GM18511 (cell line): Measurements from ENCODE around the gene EXOC3.
A peak's percentile ranks its signal among the peaks of the same experiment; 100 is the strongest.

Source experiments
- ATAC-seq: cut with Tn5 transposase; IDR thresholded peaks from one replicate; pipeline ENCODE4 v1.9.1; 2021; ENCODE audit warnings: mild to moderate bottlenecking, moderate library complexity; ENCODE audit not compliant: unreplicated experiment

EXOC3 gene

DNA sequence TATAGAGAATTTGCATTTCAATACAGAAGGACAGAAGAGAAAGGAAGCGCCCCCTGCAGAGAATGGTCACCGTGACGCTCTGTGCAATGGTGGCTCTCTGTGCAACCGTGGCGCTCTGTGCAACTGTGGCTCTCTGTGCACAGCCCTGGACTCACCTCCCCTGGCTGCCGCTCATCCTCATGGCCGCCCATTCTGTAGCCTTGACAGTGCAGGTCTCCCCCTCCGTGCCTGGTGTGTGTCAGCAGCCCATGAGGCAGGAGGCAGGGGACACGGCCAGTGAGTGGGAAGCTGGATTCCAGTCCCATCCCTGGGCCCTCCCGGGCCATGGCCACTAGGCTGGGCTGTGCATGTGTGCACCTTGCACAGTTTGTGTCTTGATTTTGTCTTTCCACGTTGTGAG is 12.0 kb downstream of the EXOC3 start:
- ATAC-seq: no peak

- ATAC-seq: no peak
These were observed 12.8 kb downstream of the EXOC3 start for GRCh38 chr5:455806-456205.

- no peak for ATAC-seq
These were observed 13.6 kb downstream of the EXOC3 start for GRCh38 chr5:456351-457194.

DNA sequence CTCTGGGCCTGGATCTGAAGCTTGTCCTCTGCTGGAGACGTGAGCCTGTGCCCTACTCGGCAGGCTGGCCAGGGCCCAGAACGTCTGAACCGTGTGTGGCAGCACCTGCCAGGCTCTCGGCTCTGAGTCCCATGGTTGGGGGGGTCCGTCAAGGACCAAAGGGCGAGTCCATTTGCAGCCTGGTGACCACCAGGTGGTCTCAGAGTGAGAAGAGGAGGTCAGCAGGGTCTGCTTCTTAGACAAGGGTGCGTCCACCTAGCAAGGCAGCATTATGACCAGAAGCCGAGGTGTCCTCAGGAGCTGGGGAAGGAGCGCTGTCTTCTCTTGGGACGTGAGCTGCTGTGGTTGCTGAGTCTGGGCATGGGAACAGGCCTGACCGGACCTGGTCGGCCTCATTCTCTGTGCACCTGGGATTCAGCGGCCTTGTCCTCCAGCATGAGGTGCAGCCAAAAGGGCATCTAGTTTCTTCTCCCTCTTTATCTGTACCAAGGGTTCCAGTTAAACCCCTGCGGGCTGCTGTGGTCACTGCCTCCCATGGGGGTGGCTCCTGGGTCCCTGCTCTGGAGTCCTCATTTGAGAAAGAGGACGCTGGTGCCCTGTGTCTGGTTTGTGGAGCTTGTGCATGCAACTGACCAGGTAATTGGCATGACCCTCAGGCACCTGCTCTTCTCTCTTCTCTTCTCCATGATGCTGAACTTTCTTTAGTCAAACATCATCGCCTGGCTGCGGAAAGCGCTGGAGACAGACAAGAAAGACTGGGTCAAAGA is 14.4 kb downstream of the EXOC3 start:
- no peak for ATAC-seq

DNA sequence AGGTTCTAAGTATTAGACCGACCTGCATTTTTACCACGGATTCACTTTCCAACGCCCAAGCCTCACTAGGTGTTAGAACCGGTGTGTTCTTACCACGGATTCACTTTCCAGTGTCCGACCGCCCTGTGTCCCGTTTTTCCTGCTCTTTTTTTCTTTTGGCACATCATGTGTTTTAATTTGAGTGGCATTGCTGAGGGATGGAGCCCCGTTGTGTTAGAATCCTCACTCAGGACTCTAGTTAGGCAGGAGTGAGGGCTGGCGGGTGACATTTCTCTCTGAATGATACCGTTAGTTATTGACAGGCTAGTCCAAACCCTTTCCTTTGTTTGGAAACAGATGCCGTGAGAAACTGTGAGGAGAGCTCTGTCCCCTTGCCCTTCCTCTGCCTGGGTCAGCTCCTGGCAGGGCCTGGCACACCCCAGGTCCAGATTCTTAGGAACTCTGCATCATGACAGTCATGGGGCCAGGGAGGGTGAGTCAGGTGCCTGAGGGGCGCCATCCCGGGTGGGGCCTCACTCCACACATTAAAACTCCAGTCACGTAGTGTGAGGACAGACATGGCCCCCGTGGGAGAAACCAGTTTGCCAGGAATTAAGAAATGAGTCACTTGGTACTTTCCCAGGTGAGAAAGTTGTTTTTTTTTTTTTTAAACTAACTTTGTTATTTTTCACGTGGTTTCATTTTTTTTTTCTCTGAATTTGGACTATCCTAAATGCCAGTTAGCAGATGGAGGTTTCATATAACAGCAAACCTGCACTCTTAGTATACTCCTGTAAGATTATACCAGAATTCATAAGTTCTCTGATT is 15.8 kb downstream of the EXOC3 start:
- ATAC-seq: peak; percentile 77

DNA sequence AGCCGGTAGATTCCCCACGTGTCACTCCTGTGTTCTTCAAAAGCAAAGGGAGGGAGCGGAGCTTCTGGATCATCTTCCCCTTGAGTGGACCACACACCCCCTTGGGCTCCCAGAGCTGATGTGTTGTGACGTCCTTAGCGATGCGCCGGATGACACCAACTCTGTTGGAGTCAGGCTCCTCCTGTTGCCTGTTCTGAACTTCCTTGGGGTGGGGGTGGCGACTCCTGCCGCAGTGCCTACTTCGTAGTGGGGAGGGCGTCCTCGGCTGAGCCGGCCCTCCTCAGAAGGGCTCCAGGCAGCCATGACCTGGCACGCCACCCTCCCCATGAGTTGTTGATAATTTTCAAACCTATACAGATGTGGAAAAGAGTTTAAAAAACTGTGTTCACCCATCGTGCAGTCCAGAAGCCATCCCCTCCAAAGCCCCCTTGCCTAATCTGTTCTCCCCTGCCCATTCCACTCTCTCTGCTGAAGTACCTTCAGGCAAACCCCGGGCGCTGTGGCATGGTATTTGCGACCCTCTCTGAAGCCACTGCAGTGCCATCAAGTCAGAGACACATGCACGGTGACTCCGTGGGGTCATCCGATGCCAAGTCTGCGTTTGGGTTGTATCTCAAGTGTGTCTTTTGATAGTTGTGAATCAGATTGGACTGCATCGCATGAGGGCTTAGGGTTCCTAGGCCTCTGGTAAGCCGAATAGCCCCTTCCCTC is 16.7 kb downstream of the EXOC3 start:
- no peak for ATAC-seq

DNA sequence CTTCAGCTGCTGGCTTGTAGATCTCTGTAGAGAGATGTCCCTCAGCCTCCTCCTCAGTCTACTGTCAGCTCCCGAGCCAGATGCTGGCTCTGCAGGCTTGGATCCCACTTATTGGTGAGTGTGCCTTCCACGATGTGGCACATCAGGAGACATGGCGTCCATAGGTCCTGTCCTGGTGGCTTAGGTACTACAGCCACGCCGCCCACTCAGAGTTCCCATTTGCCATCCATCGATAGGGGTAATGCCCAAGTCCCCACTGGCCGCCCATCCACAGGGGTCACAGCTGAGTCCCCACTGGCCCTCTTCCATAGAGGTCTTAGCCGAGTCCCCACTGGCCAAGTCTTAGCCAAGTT is 17.3 kb downstream of the EXOC3 start:
- ATAC-seq: no peak

- ATAC-seq: no peak
These were observed 19.1 kb downstream of the EXOC3 start for GRCh38 chr5:462051-462481.

DNA sequence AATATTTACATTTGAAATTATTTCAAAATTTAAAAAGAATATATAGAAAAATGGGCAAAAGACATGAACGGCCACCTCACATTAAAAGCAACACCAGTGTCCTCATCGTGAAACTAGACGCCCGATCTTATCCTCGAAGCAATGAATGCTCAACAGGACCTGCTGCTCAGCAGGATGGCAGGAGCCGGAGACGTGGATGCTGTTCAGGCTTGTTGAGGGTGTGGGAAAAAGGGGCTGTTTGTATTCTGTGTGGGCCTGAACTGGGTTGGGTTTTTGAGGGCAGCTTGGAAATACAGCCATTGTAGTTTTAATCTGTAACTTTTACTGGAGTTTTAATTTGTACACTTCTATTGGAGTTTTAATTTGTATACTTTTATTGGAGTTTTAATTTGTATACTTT is 20.3 kb downstream of the EXOC3 start:
- ATAC-seq: no peak

- ATAC-seq: peak; percentile 54
These were observed 21.0 kb downstream of the EXOC3 start for GRCh38 chr5:463952-464351.

DNA sequence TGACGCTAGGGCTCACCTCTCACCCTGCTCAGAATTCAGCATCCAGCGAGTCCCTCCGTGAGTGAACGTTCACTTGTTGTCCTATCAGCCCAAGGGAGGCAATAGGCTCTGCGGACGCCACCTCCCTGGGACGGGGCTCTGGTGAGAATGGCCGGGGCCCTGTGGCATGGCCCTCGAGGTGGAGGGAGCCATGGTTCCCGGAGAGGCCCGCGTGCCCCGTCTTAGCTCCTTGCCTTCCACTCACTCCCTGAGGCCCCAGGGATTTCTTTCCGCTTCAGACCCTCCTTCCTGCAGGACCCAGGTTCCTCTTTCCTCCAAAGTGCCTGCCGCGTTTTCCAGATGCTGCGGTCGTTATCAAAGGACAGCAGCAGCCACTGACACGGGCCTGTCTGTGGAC is 21.5 kb downstream of the EXOC3 start:
- ATAC-seq: no peak

GRCh38 chr5:464843-465590 is 22.0 kb downstream of the EXOC3 start:
- no peak for ATAC-seq

DNA sequence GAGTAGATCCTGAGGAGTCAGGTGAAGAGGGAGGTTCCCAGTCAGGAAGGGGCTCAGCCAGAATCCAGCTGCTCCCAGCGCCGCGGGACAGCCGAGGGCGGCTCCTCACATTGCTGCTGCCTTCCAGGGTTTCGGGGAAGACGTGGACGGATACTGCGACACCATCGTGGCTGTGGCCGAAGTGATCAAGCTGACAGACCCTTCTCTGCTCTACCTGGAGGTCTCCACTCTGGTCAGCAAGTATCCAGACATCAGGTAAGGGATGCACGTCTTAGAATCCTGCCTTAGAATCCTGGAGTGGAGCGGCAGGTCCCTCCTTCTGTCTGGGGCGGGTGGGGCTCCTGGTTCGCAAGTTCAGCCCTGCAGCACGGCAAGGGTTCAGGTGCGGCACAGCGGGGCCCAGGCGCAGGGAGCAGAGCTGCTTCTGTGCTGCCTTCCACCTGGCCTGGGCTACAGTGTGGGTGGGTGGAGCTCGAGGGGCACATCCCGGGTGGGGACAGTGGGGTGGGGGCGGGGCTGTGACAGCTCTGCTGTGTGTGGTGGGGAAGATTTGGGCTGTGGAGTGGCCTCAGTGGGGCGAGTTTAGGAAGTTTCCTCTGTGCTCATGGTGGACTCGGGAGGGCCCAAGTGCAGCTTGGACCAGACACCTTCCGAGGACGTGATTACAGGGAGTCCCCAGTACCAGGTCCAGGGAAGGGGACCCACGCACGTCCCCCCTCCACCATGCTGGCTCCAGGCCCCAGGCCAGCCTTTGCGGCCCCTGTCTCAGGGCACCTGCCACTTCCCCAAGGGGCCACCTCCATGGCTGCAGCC is 22.8 kb downstream of the EXOC3 start:
- ATAC-seq: no peak

DNA sequence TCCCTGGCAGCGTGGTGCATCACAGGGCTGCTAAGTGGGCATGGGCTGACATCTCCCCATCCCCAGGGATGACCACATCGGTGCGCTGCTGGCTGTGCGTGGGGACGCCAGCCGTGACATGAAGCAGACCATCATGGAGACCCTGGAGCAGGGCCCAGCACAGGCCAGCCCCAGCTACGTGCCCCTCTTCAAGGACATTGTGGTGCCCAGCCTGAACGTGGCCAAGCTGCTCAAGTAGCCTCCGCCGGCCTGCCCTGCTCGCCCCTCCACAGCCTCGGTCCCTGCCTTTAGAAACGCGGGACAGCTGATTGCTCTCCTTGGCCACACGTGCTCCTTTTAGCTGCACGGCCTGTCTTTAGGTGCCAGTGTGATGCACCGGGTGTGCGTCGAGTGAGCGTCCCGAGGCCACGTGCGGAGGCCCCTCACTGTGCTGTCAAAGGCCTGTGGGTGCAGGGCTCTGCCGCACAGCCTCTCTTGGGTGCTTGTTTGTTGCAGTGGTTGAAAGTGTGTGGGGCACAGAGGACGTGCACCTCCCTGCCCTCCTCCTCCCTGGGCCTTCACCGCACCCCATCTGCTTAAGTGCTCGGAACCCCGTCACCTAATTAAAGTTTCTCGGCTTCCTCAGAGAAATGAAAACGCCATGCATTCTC is 23.8 kb downstream of the EXOC3 start:
- ATAC-seq: no peak

GRCh38 chr5:468401-468800 is 25.4 kb downstream of the EXOC3 start:
- ATAC-seq: no peak

GRCh38 chr5:469752-470483 is 26.9 kb downstream of the EXOC3 start:
- ATAC-seq: no peak

DNA sequence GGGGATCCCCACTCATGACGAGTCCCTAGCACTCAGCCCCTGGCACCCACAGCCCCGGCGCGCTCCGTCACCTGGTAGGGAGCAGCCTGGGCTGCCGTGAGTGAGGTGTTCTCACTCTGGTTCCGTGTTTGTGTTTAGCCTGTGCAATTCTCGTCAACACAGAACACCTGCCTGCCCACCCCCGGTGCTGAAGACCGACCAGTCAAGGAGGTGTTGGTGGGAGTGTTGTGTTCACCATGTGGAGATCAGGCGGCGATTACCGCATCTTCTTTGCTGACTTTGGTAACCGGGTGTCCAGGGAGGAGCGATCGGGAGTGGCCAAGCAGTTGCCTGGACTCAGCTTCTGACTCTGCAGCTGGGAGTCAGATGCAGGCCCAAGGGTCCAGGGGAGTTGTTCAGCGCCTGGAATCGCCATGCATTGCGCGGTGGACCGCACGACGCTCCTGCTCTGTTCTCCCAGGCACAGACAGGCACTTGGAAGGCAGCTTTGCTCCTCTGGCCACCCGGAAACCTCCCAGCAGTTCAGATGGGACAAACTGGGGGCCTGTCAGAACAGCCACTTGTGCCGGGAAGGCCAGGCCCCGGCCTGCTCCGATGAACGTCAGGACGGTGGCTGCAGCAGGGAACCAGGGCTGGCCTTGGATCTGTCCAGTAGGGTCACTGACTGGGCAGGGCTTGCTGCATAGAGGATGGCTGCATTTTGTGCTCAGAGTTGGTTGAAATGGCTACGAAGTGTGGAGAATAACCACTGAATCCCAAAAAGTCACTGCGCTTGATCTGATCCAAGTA is 28.2 kb downstream of the EXOC3 start:
- no peak for ATAC-seq

GRCh38 chr5:471750-472058 is 28.7 kb downstream of the EXOC3 start:
- no peak for ATAC-seq
